Adipocyte (in vitro differentiated cells): ENCODE results near the gene LHFPL4.
A peak's percentile ranks its signal among the peaks of the same experiment; 100 is the strongest.

ENCODE experiments used
- DNase-seq: peaks from one replicate; pipeline ENCODE4 v3.0.0-alpha.2; 2015; ENCODE audit warnings: low read depth
- H3K27me3 ChIP-seq: replicated peaks from 2 replicates; pipeline ENCODE4 v1.7.0; 2013; ENCODE audit warnings: mild to moderate bottlenecking, low read length, moderate library complexity; ENCODE audit not compliant: control insufficient read depth, insufficient read depth
- H3K36me3 ChIP-seq: 2 replicates; pipeline ENCODE4 v1.7.0; 2013; ENCODE audit warnings: low read length, mild to moderate bottlenecking, moderate library complexity; ENCODE audit not compliant: control insufficient read depth, insufficient read depth, severe bottlenecking
- H3K4me1 ChIP-seq: 2 replicates; pipeline ENCODE4 v1.7.0; 2013; ENCODE audit warnings: mild to moderate bottlenecking, low read length, moderate library complexity; ENCODE audit not compliant: control insufficient read depth, insufficient read depth
- H3K4me3 ChIP-seq: 2 replicates; pipeline ENCODE4 v1.7.0; 2013; ENCODE audit warnings: mild to moderate bottlenecking, low read length, moderate library complexity
- H3K9ac ChIP-seq: 2 replicates; pipeline ENCODE4 v1.7.0; 2013; ENCODE audit warnings: mild to moderate bottlenecking, low read length, moderate library complexity
- H3K9me3 ChIP-seq: 2 replicates; pipeline ENCODE4 v1.7.0; 2013; ENCODE audit warnings: mild to moderate bottlenecking, low read length, moderate library complexity; ENCODE audit not compliant: control insufficient read depth

Gene LHFPL4

GRCh38 chr3:9469986-9470385, 83.6 kb downstream of the LHFPL4 start:
- Histone ChIP-seq H3K9me3 (no peaks in the 10 kb centered on the region), H3K36me3 (peaks cover 99% of the 10 kb centered on the region), H3K4me3 (no peak overlapping the region), H3K9ac (no peak overlapping the region), H3K27me3 (no peaks in the 10 kb centered on the region), H3K4me1 (no peaks in the 10 kb centered on the region)
- no peak for DNase-seq

GRCh38 chr3:9468460-9468859, 85.2 kb downstream of the LHFPL4 start:
- H3K27me3 ChIP-seq = no peaks in the 10 kb centered on the region
- H3K4me1 ChIP-seq = no peaks in the 10 kb centered on the region
- no peak overlapping the region for H3K9ac ChIP-seq
- DNase-seq = no peak
- no peak overlapping the region for H3K4me3 ChIP-seq
- peaks cover 99% of the 10 kb centered on the region for H3K36me3 ChIP-seq
- H3K9me3 ChIP-seq = no peaks in the 10 kb centered on the region

- DNase-seq = no peak
Observed at GRCh38 chr3:9467451-9467850, 86.2 kb downstream of the LHFPL4 start.

DNA sequence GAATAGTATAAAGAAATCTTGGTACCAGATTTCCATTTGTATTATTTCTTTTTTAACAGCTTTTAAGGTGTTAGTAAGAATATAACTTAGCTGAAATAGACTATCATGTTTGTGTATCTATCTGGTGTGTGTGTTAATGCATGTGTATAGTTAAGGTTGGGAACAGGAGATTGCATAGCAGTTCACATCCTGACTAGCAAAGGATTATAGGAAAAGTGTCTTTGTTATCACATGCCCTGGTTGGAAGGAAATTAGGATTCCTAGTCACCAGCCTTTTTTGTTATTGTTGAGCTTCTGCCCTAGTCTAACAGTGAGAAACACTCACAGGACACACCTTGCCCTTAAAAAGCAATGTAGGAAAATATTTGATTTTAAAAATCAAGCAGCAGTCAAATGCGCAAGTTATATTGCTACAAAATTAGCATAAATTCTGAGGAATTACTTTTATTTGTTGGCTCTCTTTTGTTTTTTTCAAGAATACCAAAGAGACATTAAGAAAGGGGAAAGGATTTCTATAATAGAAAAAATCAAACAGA, 98.0 kb downstream of the LHFPL4 start:
- no peaks in the 10 kb centered on the region for H3K27me3 ChIP-seq
- H3K9me3 ChIP-seq = no peaks in the 10 kb centered on the region
- H3K9ac ChIP-seq = no peak overlapping the region
- no peak for DNase-seq
- peaks cover 94% of the 10 kb centered on the region for H3K36me3 ChIP-seq
- H3K4me1 ChIP-seq = peaks cover 12% of the 10 kb centered on the region
- no peak overlapping the region for H3K4me3 ChIP-seq

More at GRCh38 chr3:9467451-9467850, 86.2 kb downstream of the LHFPL4 start:
- Histone ChIP-seq H3K9ac (no peak overlapping the region), H3K4me3 (no peak overlapping the region), H3K36me3 (peaks cover 99% of the 10 kb centered on the region), H3K27me3 (no peaks in the 10 kb centered on the region), H3K4me1 (no peaks in the 10 kb centered on the region), H3K9me3 (no peaks in the 10 kb centered on the region)

- Histone ChIP-seq H3K9ac (peak overlapping the region; percentile 31), H3K36me3 (peaks cover 95% of the 10 kb centered on the region), H3K27me3 (no peaks in the 10 kb centered on the region), H3K4me1 (peaks cover 16% of the 10 kb centered on the region), H3K4me3 (peak overlapping the region; percentile 48), H3K9me3 (no peaks in the 10 kb centered on the region)
- peak; percentile 39 for DNase-seq
Observed at GRCh38 chr3:9452417-9452816, 101.2 kb downstream of the LHFPL4 start.

DNA sequence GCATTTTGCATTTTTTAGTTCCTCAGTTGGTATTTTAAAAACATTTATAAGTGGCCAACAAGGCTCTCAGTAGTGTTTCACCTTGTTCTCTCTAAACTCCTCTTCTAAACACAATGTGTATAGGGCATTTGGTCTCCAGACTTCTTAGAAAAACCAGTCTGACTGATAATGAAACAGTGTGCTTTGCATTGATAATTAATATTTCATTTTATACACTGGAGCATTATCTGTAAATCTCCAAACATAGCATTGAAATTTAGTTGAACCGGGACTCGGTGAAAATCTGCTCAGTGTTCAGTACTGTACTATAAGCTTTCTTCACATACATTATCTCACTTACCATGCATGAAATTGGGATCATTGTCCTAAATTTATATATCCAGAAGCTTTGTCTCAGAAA, 102.6 kb downstream of the LHFPL4 start:
- Histone ChIP-seq H3K36me3 (peaks cover 97% of the 10 kb centered on the region), H3K4me3 (no peak overlapping the region), H3K9ac (no peak overlapping the region), H3K9me3 (no peaks in the 10 kb centered on the region), H3K27me3 (no peaks in the 10 kb centered on the region), H3K4me1 (peaks cover 16% of the 10 kb centered on the region)
- no peak for DNase-seq

GRCh38 chr3:9450126-9450525, 103.5 kb downstream of the LHFPL4 start:
- Histone ChIP-seq H3K4me3 (no peak overlapping the region), H3K9me3 (no peaks in the 10 kb centered on the region), H3K27me3 (no peaks in the 10 kb centered on the region), H3K36me3 (peaks cover 96% of the 10 kb centered on the region), H3K9ac (no peak overlapping the region), H3K4me1 (peaks cover 16% of the 10 kb centered on the region)
- DNase-seq = no peak

- Histone ChIP-seq H3K9me3 (no peaks in the 10 kb centered on the region), H3K9ac (no peak overlapping the region), H3K36me3 (peaks cover 97% of the 10 kb centered on the region), H3K4me3 (no peak overlapping the region), H3K27me3 (no peaks in the 10 kb centered on the region), H3K4me1 (peaks cover 16% of the 10 kb centered on the region)
- no peak for DNase-seq
Observed at GRCh38 chr3:9448643-9449042, 105.0 kb downstream of the LHFPL4 start.
